Fibroblast of lung (primary cell): ENCODE data around the gene MEIOB. TPM values are rescaled to one million over a fixed set of nuclear protein-coding genes. Genes with fewer than 3 reads are reported as not detected.

Experiments
- DNase-seq, 2 donors: peaks; one replicate each; pipeline versions ENCODE4 v3.0.0 to v3.0.0-alpha.2; 2010; ENCODE audit warnings: low read depth in 2 of 2
- H2AFZ ChIP-seq: 2 replicates; pipeline ENCODE4 v1.5.1; 2012; ENCODE audit warnings: low read length, control low read depth, inconsistent platforms
- H3K27ac ChIP-seq: 2 replicates; pipeline ENCODE4 v1.5.1; 2011; ENCODE audit warnings: low read length, control low read depth; ENCODE audit not compliant: insufficient read depth
- H3K27me3 ChIP-seq: 2 replicates; pipeline ENCODE4 v1.5.1; 2011; ENCODE audit warnings: mild to moderate bottlenecking, low read length; ENCODE audit not compliant: control insufficient read depth, insufficient read depth
- H3K36me3 ChIP-seq: 2 replicates; pipeline ENCODE4 v1.5.1; 2011; ENCODE audit warnings: low read length; ENCODE audit not compliant: control insufficient read depth, insufficient read depth
- H3K4me1 ChIP-seq: 2 replicates; pipeline ENCODE4 v1.5.1; 2011; ENCODE audit warnings: low read length; ENCODE audit not compliant: control insufficient read depth, insufficient read depth; ENCODE audit errors: extremely low read depth
- H3K4me2 ChIP-seq: 2 replicates; pipeline ENCODE4 v1.5.1; 2011; ENCODE audit warnings: low read length, control low read depth; ENCODE audit not compliant: insufficient read depth; ENCODE audit errors: extremely low read depth
- H3K4me3 ChIP-seq, 4 experiments: fragments of 200-600 bp in 1 of 4; sonication (generic) in 1 of 4; replicated peaks in 1 of 4; 2 replicates each; pipeline ENCODE4 v1.5.1; 2011 to 2016; ENCODE audit warnings: low read length in 4 of 4, low read depth in 3 of 4, mild to moderate bottlenecking in 3 of 4, control low read depth in 2 of 4, inconsistent platforms in 1 of 4, mixed read lengths in 1 of 4; ENCODE audit not compliant: insufficient read depth in 1 of 4; ENCODE audit errors: control extremely low read depth in 1 of 4
- H3K79me2 ChIP-seq: 2 replicates; pipeline ENCODE4 v1.5.1; 2012; ENCODE audit warnings: mild to moderate bottlenecking, low read length, inconsistent platforms; ENCODE audit not compliant: control insufficient read depth, insufficient read depth
- H3K9ac ChIP-seq: 2 replicates; pipeline ENCODE4 v1.5.1; 2011; ENCODE audit warnings: mild to moderate bottlenecking, low read length, control low read depth; ENCODE audit not compliant: insufficient read depth
- H3K9me3 ChIP-seq: 2 replicates; pipeline ENCODE4 v1.5.1; 2012; ENCODE audit warnings: low read depth, low read length; ENCODE audit not compliant: control insufficient read depth, insufficient read depth
- H4K20me1 ChIP-seq: 2 replicates; pipeline ENCODE4 v1.5.1; 2011; ENCODE audit warnings: low read length; ENCODE audit not compliant: control insufficient read depth, insufficient read depth; ENCODE audit errors: extremely low read depth
- EZH2 ChIP-seq: IDR thresholded peaks from 2 replicates; pipeline ENCODE4 v1.5.1; 2012; ENCODE audit warnings: low read length, control low read depth, mild to moderate bottlenecking; ENCODE audit errors: missing control alignments
- polyA plus RNA-seq, 2 donors: library from polyadenylated mRNA; depleted of rRNA in 1 of 2; stranded (reverse) in 1 of 2; unstranded in 1 of 2; fragments of >200 nt; gene quantifications; 2 replicates each; pipeline ENCODE4 v1.2.1, GENCODE V29; 2011 to 2012; ENCODE audit warnings: missing spikeins in 1 of 2
- total RNA-seq: library from RNA; depleted of rRNA; stranded (reverse); fragments of >200 nt; gene quantifications from 2 replicates; pipeline ENCODE4 v1.2.1, GENCODE V29; 2014
- TF ChIP-seq, protein P1 (sequence below), 2 donors: IDR thresholded peaks in 1 of 2; conservative IDR thresholded peaks in 1 of 2; 1 replicate in 1 of 2; 2 replicates in 1 of 2; pipeline ENCODE4 v1.5.1; 2011 to 2012; ENCODE audit warnings: low read length in 2 of 2, control low read depth in 1 of 2, inconsistent platforms in 1 of 2, low read depth in 1 of 2, mild to moderate bottlenecking in 1 of 2

MEIOB gene
- total and polyA plus RNA-seq, 2 donors (not counting 1 experiment from before 2014, with no cell fraction given): not detected

DNA sequence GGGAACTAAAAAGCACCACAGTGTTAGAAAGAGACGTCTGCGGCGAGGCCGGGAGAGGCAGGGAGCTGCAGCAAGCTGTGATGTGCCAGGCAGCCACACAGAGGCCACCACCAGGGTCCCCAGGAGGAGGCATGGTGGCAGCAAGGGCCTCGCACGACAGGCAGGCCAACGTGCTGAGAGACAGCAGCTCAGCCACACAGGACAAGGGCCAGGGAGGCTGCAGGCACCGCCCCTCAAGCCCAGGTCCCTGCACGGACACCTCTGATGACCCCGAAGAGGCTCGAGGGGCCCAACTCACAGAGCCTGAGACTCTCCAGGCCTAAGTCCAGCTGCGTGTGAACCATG is 51.0 kb downstream of the MEIOB start:
- no peaks in the 10 kb centered on the region for H3K4me1 ChIP-seq
- no peak overlapping the region for H2AFZ ChIP-seq
- H3K4me3 ChIP-seq: no peak overlapping the region
- no peak overlapping the region for H3K9ac ChIP-seq
- peaks cover 8% of the 10 kb centered on the region for H3K36me3 ChIP-seq
- H4K20me1 ChIP-seq: no peaks in the 10 kb centered on the region
- no peaks in the 10 kb centered on the region for H3K27me3 ChIP-seq
- no peak overlapping the region for H3K27ac ChIP-seq
- peaks cover 2% of the 10 kb centered on the region for H3K79me2 ChIP-seq
- TF ChIP-seq, protein P1, sequence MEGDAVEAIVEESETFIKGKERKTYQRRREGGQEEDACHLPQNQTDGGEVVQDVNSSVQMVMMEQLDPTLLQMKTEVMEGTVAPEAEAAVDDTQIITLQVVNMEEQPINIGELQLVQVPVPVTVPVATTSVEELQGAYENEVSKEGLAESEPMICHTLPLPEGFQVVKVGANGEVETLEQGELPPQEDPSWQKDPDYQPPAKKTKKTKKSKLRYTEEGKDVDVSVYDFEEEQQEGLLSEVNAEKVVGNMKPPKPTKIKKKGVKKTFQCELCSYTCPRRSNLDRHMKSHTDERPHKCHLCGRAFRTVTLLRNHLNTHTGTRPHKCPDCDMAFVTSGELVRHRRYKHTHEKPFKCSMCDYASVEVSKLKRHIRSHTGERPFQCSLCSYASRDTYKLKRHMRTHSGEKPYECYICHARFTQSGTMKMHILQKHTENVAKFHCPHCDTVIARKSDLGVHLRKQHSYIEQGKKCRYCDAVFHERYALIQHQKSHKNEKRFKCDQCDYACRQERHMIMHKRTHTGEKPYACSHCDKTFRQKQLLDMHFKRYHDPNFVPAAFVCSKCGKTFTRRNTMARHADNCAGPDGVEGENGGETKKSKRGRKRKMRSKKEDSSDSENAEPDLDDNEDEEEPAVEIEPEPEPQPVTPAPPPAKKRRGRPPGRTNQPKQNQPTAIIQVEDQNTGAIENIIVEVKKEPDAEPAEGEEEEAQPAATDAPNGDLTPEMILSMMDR (conservative IDR thresholded peaks at IDR 0.05 in 1 of 2, IDR thresholded peaks at IDR 0.05 in 1 of 2; ENCODE audit: low read depth in 1 of 2, low read length in 2 of 2): no peak
- no peak for TF ChIP-seq EZH2
- no peak for DNase-seq
- no peaks in the 10 kb centered on the region for H3K9me3 ChIP-seq
- H3K4me2 ChIP-seq: no peak overlapping the region

DNA sequence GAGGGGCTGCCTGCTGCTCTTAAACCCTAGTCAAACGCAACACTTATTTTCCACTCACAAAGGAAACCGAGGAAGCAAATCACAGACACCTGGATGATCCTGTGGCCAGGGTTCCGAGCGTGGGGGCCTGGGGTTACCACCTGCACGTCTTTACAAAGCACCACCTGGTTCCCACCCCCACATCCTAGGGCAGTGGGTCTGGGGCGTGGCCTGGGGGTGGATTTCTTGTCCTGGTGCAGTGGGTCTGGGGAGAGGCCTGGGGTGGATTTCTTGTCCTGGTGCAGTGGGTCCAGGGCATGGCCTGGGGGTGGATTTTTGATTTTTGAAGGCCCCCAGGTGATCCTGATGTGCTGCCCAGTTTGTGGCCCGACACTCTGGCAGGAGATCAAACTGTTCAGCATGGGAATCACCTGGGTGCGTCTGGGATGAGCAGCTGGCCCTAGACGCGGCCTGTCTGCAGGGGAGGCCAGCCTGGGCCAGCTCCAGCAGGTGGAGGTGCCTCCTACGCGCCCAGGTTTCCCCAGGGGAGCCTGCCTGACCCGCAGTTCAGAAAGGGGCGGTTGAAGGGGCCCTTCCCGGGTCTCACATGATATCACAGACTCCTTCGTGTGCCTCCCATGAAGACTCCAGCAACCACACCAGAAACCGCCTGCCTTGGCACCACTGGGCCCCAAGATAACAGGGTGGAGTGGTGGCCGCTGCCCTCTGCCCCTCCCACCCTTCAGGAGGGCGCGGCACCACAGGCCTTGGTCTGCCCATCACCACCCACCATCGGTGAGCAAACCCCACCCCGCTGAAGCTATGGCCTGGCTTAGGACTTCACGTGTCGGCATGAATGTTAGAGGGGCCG is 51.6 kb downstream of the MEIOB start:
- TF ChIP-seq EZH2: no peak
- TF ChIP-seq, protein P1 (conservative IDR thresholded peaks at IDR 0.05 in 1 of 2, IDR thresholded peaks at IDR 0.05 in 1 of 2; ENCODE audit: low read depth in 1 of 2, low read length in 2 of 2): no peak

DNA sequence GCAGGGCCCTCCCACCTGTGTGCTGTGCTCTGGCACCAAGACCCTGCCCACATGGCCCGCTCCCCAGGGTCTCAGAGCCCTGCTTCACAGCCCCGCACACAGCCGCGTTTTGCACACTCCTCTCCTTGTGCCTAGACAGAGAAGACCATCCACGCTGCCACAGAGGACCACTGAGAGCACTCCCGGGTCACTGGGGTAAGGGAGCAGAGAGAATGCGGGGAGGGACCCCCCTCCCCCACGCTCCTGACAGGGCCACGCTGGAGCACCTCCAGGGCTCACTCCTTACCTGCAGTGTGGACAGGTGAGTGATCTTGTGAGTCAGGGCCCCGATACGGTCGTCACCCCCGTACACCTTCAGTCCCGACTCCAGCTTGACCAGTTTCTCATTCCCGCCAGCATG is 52.4 kb downstream of the MEIOB start:
- no peak overlapping the region for H3K4me3 ChIP-seq
- no peaks in the 10 kb centered on the region for H3K27me3 ChIP-seq
- no peaks in the 10 kb centered on the region for H3K9me3 ChIP-seq
- H3K27ac ChIP-seq: no peak overlapping the region
- peaks cover 10% of the 10 kb centered on the region for H3K36me3 ChIP-seq
- H2AFZ ChIP-seq: no peak overlapping the region
- H3K9ac ChIP-seq: no peak overlapping the region
- no peak for DNase-seq
- H3K79me2 ChIP-seq: no peaks in the 10 kb centered on the region
- H3K4me2 ChIP-seq: no peak overlapping the region
- TF ChIP-seq EZH2: no peak
- TF ChIP-seq, protein P1 (conservative IDR thresholded peaks at IDR 0.05 in 1 of 2, IDR thresholded peaks at IDR 0.05 in 1 of 2; ENCODE audit: low read depth in 1 of 2, low read length in 2 of 2): no peak
- H3K4me1 ChIP-seq: no peaks in the 10 kb centered on the region
- H4K20me1 ChIP-seq: no peaks in the 10 kb centered on the region

More for the DNA sequence above, 51.6 kb downstream of the MEIOB start:
- Histone ChIP-seq H3K4me3 (no peak overlapping the region), H2AFZ (no peak overlapping the region), H4K20me1 (no peaks in the 10 kb centered on the region), H3K9ac (no peak overlapping the region), H3K27me3 (no peaks in the 10 kb centered on the region), H3K27ac (no peak overlapping the region), H3K9me3 (no peaks in the 10 kb centered on the region), H3K79me2 (peaks cover 2% of the 10 kb centered on the region), H3K36me3 (peaks cover 10% of the 10 kb centered on the region), H3K4me2 (no peak overlapping the region), H3K4me1 (no peaks in the 10 kb centered on the region)
- DNase-seq: no peak
